ENCODE results near the gene UCK1.

UCK1 gene

GRCh38 chr9:131475111-131475955 is 55.7 kb downstream of the UCK1 start:
- Histone ChIP-seq H3K27me3 (ENCODE audit: insufficient read depth, low read length) (no peaks in the 10 kb centered on the region), H3K36me3 (ENCODE audit: insufficient read depth, low read length) (peaks cover 96% of the 10 kb centered on the region), H3K9ac (ENCODE audit: low read length) (no peak overlapping the region), H3K9me3 (ENCODE audit: low read length) (no peaks in the 10 kb centered on the region), H3K79me2 (ENCODE audit: insufficient read depth, low read length) (peaks cover 3% of the 10 kb centered on the region; the same call in 1 of the 2 replicates), H3K9me2 (ENCODE audit: low read depth, low read length) (no peaks in the 10 kb centered on the region), H3K4me1 (ENCODE audit: insufficient read depth, low read length, severe bottlenecking) (no peaks in the 10 kb centered on the region), H3K4me2 (ENCODE audit: low read length) (no peak overlapping the region), H3K27ac (ENCODE audit: low read depth, low read length, poor library complexity, severe bottlenecking) (no peak overlapping the region), H3F3A (ENCODE audit: insufficient read depth, low read length) (no peaks in the 10 kb centered on the region), H2AFZ (ENCODE audit: low read length) (no peak overlapping the region), H3K4me3 (ENCODE audit: low read depth, low read length, poor library complexity, severe bottlenecking) (no peak overlapping the region), H4K20me1 (ENCODE audit: insufficient read depth, low read length) (no peaks in the 10 kb centered on the region)
- TF ChIP-seq CTCF (IDR thresholded peaks at IDR 0.05; ENCODE audit: low read length) (no peak), EZH2 (IDR thresholded peaks at IDR 0.05; ENCODE audit: borderline replicate concordance, low read length) (no peak)

- Histone ChIP-seq H3K4me3 (ENCODE audit: low read depth, low read length, poor library complexity, severe bottlenecking) (no peak overlapping the region), H3K27ac (ENCODE audit: low read depth, low read length, poor library complexity, severe bottlenecking) (no peak overlapping the region), H3K9me3 (ENCODE audit: low read length) (no peaks in the 10 kb centered on the region), H3K9ac (ENCODE audit: low read length) (no peak overlapping the region), H3K9me2 (ENCODE audit: low read depth, low read length) (no peaks in the 10 kb centered on the region), H3K79me2 (ENCODE audit: insufficient read depth, low read length) (peaks cover 3% of the 10 kb centered on the region; the same call in 1 of the 2 replicates), H3K4me1 (ENCODE audit: insufficient read depth, low read length, severe bottlenecking) (no peaks in the 10 kb centered on the region), H3K4me2 (ENCODE audit: low read length) (no peak overlapping the region), H2AFZ (ENCODE audit: low read length) (no peak overlapping the region), H3K36me3 (ENCODE audit: insufficient read depth, low read length) (peaks cover 96% of the 10 kb centered on the region), H3F3A (ENCODE audit: insufficient read depth, low read length) (no peaks in the 10 kb centered on the region), H3K27me3 (ENCODE audit: insufficient read depth, low read length) (no peaks in the 10 kb centered on the region), H4K20me1 (ENCODE audit: insufficient read depth, low read length) (no peaks in the 10 kb centered on the region)
- TF ChIP-seq EZH2 (IDR thresholded peaks at IDR 0.05; ENCODE audit: borderline replicate concordance, low read length) (no peak), CTCF (IDR thresholded peaks at IDR 0.05; ENCODE audit: low read length) (no peak)
These were observed 56.4 kb downstream of the UCK1 start for GRCh38 chr9:131474711-131475110.

GRCh38 chr9:131473891-131474290 is 57.2 kb downstream of the UCK1 start:
- Histone ChIP-seq H4K20me1 (ENCODE audit: insufficient read depth, low read length) (no peaks in the 10 kb centered on the region), H3K9me2 (ENCODE audit: low read depth, low read length) (no peaks in the 10 kb centered on the region), H3K9ac (ENCODE audit: low read length) (no peak overlapping the region), H3F3A (ENCODE audit: insufficient read depth, low read length) (no peaks in the 10 kb centered on the region), H3K36me3 (ENCODE audit: insufficient read depth, low read length) (peaks cover 95% of the 10 kb centered on the region), H3K27ac (ENCODE audit: low read depth, low read length, poor library complexity, severe bottlenecking) (no peak overlapping the region), H3K9me3 (ENCODE audit: low read length) (no peaks in the 10 kb centered on the region), H3K4me1 (ENCODE audit: insufficient read depth, low read length, severe bottlenecking) (no peaks in the 10 kb centered on the region), H3K79me2 (ENCODE audit: insufficient read depth, low read length) (peaks cover 3% of the 10 kb centered on the region; the same call in 1 of the 2 replicates), H3K4me2 (ENCODE audit: low read length) (no peak overlapping the region), H3K27me3 (ENCODE audit: insufficient read depth, low read length) (no peaks in the 10 kb centered on the region), H3K4me3 (ENCODE audit: low read depth, low read length, poor library complexity, severe bottlenecking) (no peak overlapping the region), H2AFZ (ENCODE audit: low read length) (no peak overlapping the region)
- TF ChIP-seq EZH2 (IDR thresholded peaks at IDR 0.05; ENCODE audit: borderline replicate concordance, low read length) = no peak
- no peak for TF ChIP-seq CTCF (IDR thresholded peaks at IDR 0.05; ENCODE audit: low read length)
